Measurements from ENCODE around the gene PDCD2L.
"Not testable (repeated sequence)": the region's sequence is repeated elsewhere in the genome, so short reads cannot be mapped to it uniquely, and the experiment has no call there.

Gene PDCD2L, protein sequence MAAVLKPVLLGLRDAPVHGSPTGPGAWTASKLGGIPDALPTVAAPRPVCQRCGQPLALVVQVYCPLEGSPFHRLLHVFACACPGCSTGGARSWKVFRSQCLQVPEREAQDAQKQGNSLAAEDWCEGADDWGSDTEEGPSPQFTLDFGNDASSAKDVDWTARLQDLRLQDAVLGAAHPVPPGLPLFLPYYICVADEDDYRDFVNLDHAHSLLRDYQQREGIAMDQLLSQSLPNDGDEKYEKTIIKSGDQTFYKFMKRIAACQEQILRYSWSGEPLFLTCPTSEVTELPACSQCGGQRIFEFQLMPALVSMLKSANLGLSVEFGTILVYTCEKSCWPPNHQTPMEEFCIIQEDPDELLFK
- 2.7 to 10.9 (median 3.1) reads per million in 4 experiments for total RNA-seq

GRCh38 chr19:34404109-34404909 is at the start of gene PDCD2L:
TSS of gene PDCD2L (plus strand) at chr19:34404399. CDS start at chr19:34404431, 32 bp downstream.
- DNase-seq, result peak; percentile 89

DNA sequence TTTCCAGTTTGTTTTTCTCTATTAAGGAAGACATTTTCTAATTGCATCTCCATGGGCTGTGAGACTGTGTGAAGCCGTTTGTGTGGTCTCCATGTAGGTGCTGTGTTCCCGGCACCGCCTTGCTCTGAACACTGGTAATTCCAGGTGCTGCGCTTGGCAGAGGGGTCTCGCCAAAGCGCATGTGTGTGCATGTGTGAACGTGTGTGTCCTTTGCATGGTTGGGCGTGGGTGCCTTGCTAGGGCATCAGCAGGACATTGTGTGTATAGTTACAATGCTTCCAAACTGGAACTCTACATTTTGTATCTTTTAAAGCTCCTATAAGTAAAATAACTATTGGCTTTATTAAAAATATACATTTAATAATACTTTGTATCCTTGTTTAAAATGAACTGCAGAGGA is 49.0 kb upstream of the PDCD2L start:
- DNase-seq, result no peak

DNA sequence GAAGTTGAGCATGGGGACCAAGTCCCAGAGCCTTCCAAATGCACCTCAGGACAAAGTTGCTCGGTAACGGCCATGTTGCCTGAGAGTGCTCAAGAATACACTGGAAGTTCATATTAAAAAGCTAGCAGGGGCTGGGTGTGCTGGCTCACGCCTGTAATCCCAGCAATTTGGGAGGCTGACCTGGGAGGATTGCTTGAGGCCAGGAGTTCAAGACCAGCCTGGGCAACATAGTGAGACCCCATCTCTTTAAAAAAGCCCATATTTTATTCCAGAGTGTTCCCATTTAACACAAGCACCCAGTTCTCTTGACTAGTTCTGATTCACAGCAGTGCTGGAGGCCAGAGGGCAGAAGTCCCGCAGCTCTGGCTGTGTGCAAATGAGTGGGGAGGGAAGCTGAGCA is 47.3 kb upstream of the PDCD2L start:
- DNase-seq, result no peak

GRCh38 chr19:34357431-34357830 is 46.8 kb upstream of the PDCD2L start:
- DNase-seq, result no peak

DNA sequence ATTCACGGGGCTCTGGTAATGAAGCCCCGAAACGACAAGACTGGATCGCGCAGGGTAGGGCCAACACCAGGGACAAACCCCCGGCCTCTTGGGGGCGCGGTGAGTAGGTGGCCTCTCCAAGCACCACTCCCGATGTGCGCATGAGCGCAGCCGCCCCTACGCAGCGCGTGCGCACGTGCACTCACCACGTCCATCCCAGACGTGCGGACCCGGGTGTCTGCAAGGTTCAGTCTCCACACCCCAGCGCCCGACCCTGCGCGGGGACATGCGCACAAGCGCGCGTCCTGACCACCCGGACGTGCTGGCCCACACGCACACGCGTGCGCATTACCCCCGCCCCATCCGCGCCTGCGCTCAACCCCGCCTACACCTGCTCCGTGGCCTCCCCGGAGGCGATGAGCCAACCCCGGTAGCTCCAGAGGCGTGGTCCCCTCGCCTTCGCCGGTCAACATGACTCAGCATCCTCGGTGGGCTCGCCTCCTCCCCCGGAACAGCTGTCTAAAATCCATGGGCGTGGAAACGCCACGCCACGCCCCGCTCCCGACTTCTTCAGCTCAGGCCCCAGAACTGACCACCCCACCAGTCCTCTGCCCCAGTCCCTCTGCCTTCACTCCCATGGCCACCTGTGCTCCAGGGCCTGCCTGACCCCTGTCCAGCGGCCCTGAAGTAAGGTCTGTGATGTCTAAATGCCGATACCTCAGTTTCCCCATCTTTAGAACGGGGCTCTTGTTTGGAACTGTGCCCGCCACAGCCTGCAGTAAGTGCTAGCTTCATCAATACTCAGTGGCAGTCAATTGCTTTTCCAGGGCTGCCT is 44.9 kb upstream of the PDCD2L start:
- DNase-seq, result peak; percentile 87

DNA sequence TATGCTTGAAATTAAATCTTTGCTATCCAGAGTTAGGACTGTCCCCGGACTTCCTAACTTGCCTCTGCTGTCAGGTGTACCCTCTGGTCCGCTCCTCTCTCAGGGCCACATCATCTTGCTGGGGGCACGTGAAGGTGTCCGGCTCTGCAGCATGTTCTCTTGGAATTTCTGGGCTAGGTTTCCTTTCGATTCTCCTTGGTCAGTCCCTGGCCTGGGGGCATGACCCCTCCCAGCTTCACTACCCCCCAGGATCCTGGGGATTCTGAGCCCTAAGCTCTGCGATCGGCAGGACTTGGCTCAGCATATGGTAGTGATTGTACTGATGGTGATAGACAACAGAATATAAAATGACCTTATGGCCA is 44.3 kb upstream of the PDCD2L start:
- no peak for DNase-seq

DNA sequence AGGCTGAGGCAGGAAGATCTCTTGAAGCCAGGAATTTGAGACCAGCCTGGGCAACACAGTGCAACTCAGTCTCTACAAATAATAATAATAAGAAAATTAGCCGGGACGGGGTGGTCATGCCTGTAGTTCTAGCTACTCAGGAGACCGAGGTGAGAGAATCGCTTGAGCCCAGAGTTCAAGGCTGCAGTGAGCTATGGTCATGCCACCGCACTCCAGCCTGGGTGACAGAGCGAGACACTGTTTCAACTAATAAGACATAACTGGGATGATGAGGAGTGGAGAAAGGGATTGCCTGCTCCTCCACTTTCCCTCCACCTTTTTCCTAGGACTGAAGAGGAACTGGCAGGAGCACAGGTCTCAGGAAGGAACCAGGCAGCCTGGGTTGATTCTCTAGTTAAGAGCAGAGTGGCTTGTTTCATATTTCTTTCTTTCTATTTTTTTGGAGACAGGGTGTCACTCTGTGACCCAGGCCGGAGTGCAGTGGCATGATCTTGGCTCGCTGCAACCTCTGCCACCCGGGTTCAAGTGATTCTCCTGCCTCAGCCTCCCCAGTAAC is 43.8 kb upstream of the PDCD2L start:
- no peak for DNase-seq

DNA sequence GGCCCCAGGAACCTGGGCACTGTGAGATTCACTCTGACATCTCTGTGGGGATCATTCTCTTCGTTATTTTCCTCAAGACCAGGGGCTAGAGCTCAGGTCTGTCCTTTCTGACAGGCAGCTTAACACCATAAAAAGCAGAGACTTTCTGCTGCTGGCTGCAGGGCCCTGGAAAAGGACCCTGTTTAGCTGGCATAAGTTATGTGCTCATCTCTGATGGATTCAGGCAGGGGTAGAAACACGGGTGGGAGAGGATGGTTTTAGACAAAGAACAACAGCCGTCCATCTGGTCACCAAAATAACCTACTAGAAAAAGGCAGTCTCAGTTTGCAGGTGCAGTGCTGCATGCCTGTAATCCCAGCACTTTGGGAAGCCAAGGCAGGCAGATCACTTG is 41.5 kb upstream of the PDCD2L start:
- no peak for DNase-seq

DNA sequence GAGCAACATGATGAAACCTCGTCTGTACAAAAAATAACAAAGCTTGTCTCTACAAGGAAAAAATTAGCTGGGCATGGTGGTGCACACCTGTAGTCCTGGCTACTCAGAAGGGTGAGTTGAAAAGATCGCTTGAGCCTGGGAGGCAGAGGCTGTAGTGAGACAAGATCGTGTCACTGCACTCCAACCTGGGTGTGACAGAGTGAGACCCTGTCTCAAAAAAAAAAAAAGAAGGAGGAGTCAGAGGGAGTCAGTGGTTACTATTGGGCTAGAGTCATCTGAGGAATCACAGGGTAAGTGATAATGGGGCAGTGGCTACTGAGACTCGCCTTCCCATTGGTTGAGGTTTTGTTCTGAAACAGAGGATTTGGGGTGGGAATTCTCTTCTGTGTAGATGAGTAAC is 41.1 kb upstream of the PDCD2L start:
- no peak for DNase-seq

GRCh38 chr19:34363930-34364329 is 40.3 kb upstream of the PDCD2L start:
- no peak for DNase-seq

DNA sequence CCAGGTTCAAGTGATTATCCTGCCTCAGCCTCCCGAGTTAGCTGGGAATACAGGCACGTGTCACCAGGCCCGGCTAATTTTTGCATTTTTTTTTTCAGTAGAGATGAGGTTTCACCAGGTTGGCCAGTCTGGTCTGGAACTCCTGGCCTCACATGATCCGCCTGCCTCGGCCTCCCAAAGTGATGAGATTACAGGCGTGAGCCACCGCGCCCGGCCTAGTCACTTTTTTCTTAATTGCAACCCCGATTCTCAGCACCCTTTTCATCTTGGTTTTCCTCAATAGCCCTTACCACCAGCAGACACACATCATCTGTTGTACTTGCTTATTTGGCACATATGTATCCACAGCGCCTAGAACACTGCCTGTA is 39.8 kb upstream of the PDCD2L start:
- DNase-seq, result no peak

DNA sequence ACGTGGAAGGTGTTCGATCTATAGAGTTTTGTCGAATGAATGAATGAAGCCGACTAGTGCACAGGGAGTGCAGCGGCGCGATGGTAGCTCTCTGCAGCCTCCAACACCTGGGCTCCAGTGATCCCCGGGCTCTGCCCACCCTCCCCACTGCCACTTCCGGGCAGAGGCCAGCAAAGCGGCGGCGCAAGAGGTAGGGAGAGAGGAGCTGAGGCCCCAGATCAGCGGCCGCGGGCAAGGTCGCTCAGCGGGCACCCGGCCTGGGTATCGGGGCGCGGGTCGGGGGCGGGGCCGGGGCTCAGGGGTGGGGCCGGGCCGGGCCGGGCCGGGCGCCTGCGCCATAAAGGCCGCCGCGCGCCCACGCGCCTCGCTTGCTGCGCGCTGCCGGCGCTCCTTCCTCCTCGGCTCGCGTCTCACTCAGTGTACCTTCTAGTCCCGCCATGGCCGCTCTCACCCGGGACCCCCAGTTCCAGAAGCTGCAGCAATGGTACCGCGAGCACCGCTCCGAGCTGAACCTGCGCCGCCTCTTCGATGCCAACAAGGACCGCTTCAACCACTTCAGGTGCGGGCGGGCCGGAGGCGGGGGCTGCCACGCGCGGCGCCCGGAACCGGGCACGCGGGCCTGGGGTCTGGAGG is 39.3 kb upstream of the PDCD2L start, which contains the start of gene GPI:
Gene GPI, plus strand, starts transcription at position 367 of the 633 bp plus-strand sequence. Its CDS starts 71 bp downstream, at position 438.
- peak; percentile 52 for DNase-seq

- no peak for DNase-seq
These were observed 38.5 kb upstream of the PDCD2L start for GRCh38 chr19:34365463-34366401.

DNA sequence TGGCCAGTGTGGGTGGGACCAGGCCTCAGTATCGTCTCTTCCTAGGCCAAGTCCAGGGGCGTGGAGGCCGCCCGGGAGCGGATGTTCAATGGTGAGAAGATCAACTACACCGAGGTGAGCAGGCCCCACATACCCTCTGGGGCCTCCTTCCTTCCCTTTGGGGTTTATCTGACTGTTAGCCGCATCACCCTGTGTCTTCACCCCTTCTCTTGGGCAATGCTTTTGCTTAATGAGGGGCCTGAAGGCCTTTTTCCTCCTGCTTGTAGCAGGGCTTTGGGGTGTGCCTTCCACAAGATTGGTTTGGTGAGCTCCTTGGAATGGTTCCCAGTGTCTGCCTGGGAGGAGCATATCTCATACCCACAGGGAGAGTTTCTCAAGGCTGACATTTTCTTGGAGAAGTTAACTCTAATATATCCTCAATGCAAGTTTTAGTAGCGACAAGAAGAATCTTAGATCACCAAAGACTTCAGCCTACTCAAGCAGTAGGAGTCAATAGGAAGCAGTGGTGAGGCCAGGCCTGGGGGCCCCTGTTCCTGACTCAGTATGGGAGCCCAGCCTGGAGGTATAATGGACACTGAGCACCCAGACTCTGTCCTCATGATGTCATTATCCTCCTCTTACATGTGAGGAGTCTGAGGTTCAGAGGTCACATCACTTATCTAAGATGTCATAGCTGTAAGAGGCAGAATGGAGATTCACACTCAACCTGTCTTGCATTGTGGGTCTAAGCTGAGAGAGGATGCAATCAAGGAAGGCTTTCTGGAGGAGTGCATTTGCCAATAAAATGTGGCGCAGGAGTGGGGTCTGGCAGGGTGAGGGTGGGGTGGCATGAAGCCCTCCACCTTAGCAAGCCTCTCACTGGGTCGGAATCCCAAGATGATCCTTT is 37.2 kb upstream of the PDCD2L start:
- DNase-seq, result no peak

DNA sequence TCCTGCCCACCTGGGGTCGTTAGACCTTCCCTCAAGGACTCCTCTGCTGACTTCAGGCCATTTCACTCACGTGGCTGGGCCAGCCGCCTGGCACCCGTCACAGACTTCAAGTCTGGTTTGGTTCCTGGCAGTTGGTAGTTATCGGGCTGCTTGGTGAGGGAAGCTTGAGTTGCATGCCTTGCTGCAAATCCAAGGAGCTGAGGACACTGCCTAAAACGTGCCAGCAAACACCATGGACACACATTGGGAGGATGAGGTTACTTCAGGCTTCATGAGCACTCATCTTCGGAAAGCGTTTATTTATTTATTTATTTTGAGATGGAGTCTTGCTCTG is 36.6 kb upstream of the PDCD2L start:
- DNase-seq, result no peak

GRCh38 chr19:34368338-34368737 is 35.9 kb upstream of the PDCD2L start:
- DNase-seq, result no peak

DNA sequence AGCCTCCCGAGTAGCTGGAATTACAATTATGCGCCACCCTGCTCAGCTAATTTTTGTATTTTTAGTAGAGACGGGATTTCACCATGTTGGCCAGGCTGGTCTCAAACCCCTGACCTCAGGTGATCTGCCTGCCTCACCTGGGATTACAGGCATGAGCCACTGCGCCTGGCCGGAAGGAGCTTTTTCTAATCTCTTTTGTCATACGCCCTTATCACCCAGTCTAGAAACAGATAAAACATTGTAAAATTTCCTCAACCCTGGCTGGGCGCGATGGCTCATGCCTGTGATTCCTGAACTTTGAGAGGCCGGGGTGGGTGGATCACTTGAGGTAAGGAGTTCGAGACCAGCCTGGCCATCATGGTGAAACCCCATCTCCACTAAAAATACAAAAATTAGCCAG is 35.0 kb upstream of the PDCD2L start:
- not testable (repeated sequence) for DNase-seq

DNA sequence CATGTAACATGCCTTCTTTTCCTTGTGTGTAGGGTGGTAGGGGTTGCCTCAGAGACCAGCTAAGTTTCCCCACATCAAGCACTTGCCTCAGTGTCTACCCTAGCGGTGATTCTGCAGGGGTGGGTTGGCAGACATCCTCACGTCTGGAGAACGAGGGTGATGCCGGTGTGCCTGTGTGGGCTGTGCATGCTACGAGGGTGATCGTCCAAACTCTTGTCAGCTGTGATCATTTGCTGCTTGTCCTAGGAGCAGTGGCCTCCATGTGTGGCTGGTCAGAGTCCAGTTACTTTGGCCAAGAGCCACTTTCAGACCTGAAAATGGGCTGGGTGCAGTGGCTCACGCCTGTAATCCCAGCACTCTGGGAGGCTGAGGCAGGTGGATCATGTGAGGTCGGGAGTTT is 34.1 kb upstream of the PDCD2L start:
- no peak for DNase-seq

DNA sequence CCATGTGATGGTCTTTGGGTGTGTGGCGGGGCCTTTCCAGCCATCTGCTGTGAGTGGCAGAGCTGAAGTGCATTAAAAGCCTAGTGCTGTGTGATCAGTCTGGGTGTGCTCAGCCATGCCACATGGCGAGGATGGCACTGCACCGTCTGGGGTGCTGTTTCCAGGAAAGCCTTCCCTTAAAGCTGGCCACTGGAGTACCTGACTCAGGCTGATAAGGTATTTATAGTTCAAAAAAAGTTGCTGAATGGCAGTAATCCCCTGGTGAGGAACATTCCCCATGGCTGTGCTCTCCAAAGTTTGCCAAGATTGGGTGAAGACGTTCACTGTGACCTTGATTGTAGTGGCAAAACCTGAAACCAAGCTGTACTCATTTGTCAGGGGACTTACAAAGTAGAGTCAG is 33.2 kb upstream of the PDCD2L start:
- no peak for DNase-seq

GRCh38 chr19:34373601-34374288 is 30.5 kb upstream of the PDCD2L start:
- no peak for DNase-seq

All from effector CD8-positive, alpha-beta T cell (primary cell).